ENCODE measurements around the gene SRSF5. TPM values are rescaled to one million over a fixed set of nuclear protein-coding genes. Genes with fewer than 3 reads are reported as not detected.

Gene SRSF5
- total and polyA plus RNA-seq, 8 donors: 141 to 540 (median 329) TPM

GRCh38 chr14:69780952-69781351 is 14.0 kb downstream of the SRSF5 start:
- no peaks in the 10 kb centered on the region for H3K27me3 ChIP-seq
- peaks cover 26 to 60% (median 56%) of the 10 kb centered on the region in 4 donors for H3K36me3 ChIP-seq
- H3K27ac ChIP-seq: no peak overlapping the region
- 84 to 94% (median 94%) methylated on average over 3 of the region's 3 CpGs for WGBS, 5 donors
- TF ChIP-seq POLR2A (IDR thresholded peaks at IDR 0.05): no peak
- no peak for TF ChIP-seq POLR2AphosphoS5 (IDR thresholded peaks at IDR 0.05)
- TF ChIP-seq EP300 (IDR thresholded peaks at IDR 0.05): no peak
- TF ChIP-seq CTCF (IDR thresholded peaks at IDR 0.05): no peak
- H3K4me3 ChIP-seq: no peak overlapping the region
- intact Hi-C loops (cut with DNase I; ENCODE audit: low total_unique reads): no loop called here
- peaks cover 0 to 18% (median 9%) of the 10 kb centered on the region in 4 donors for H3K4me1 ChIP-seq
- DNase-seq: no peak
- H3K9me3 ChIP-seq: no peaks in the 10 kb centered on the region

GRCh38 chr14:69784942-69785341 is 18.0 kb downstream of the SRSF5 start:
- Histone ChIP-seq H3K9me3 (no peaks in the 10 kb centered on the region), H3K27ac (no peak overlapping the region), H3K4me3 (no peak overlapping the region), H3K36me3 (peaks cover 9 to 28% (median 24%) of the 10 kb centered on the region in 4 donors), H3K4me1 (no peaks in the 10 kb centered on the region), H3K27me3 (no peaks in the 10 kb centered on the region)
- TF ChIP-seq POLR2A (IDR thresholded peaks at IDR 0.05): no peak
- no peak for TF ChIP-seq POLR2AphosphoS5 (IDR thresholded peaks at IDR 0.05)
- no peak for TF ChIP-seq CTCF (IDR thresholded peaks at IDR 0.05)
- TF ChIP-seq EP300 (IDR thresholded peaks at IDR 0.05): no peak
- no peak for DNase-seq
- intact Hi-C loops (cut with DNase I; ENCODE audit: low total_unique reads): no loop called here
- 80 to 100% (median 94%) methylated on average over 1 of the region's 1 CpG for WGBS, 5 donors

- Histone ChIP-seq H3K27ac (no peak overlapping the region), H3K36me3 (peaks cover 2 to 11% (median 9%) of the 10 kb centered on the region in 4 donors), H3K4me3 (no peak overlapping the region), H3K27me3 (no peaks in the 10 kb centered on the region), H3K4me1 (no peaks in the 10 kb centered on the region), H3K9me3 (no peaks in the 10 kb centered on the region)
- TF ChIP-seq EP300 (IDR thresholded peaks at IDR 0.05) (no peak), CTCF (IDR thresholded peaks at IDR 0.05) (no peak), POLR2A (IDR thresholded peaks at IDR 0.05) (no peak), POLR2AphosphoS5 (IDR thresholded peaks at IDR 0.05) (no peak)
- 91 to 97% (median 96%) methylated on average over 3 of the region's 3 CpGs for WGBS, 5 donors
- intact Hi-C loops (cut with DNase I; ENCODE audit: low total_unique reads): no loop called here
- DNase-seq: no peak
Observed at GRCh38 chr14:69786603-69787002, 19.7 kb downstream of the SRSF5 start.

GRCh38 chr14:69789118-69789640 is 22.2 kb downstream of the SRSF5 start:
- Histone ChIP-seq H3K9me3 (no peaks in the 10 kb centered on the region), H3K27me3 (no peaks in the 10 kb centered on the region), H3K4me3 (no peak overlapping the region), H3K36me3 (peaks cover 0 to 9% (median 8%) of the 10 kb centered on the region in 4 donors), H3K27ac (no peak overlapping the region), H3K4me1 (no peaks in the 10 kb centered on the region)
- intact Hi-C loops (cut with DNase I; ENCODE audit: low total_unique reads): no loop called here
- no peak for DNase-seq
- TF ChIP-seq POLR2AphosphoS5 (IDR thresholded peaks at IDR 0.05) (no peak), CTCF (IDR thresholded peaks at IDR 0.05) (no peak), POLR2A (IDR thresholded peaks at IDR 0.05) (no peak), EP300 (IDR thresholded peaks at IDR 0.05) (no peak)
